NAMALWA (cell line): ENCODE measurements around the gene C19orf67.

Experiments used
- DNase-seq: peaks from one replicate; pipeline ENCODE4 v3.0.0-alpha.2; 2015; ENCODE audit warnings: low spot score

The C19orf67 gene

GRCh38 chr19:14081797-14082674 lies 3.5 kb downstream of the C19orf67 start:
- no peak for DNase-seq

- peak; percentile 100 for DNase-seq
Observed at GRCh38 chr19:14080887-14081796, 4.4 kb downstream of the C19orf67 start.

GRCh38 chr19:14078411-14078810 lies 7.2 kb downstream of the C19orf67 start:
- no peak for DNase-seq

GRCh38 chr19:14073925-14074838 lies 11.4 kb downstream of the C19orf67 start:
- DNase-seq, result no peak

- peak; percentile 76 for DNase-seq
Observed at GRCh38 chr19:14073261-14073924, 12.2 kb downstream of the C19orf67 start.

GRCh38 chr19:14072535-14073260 lies 12.9 kb downstream of the C19orf67 start, which contains the start of gene MISP3:
TSS of gene MISP3 (plus strand) at chr19:14072786. CDS start at chr19:14073310, 524 bp downstream.
- peak; percentile 55 for DNase-seq

GRCh38 chr19:14070268-14071050 lies 15.1 kb downstream of the C19orf67 start:
- DNase-seq, result no peak

- no peak for DNase-seq
Observed at GRCh38 chr19:14066134-14066533, 19.4 kb downstream of the C19orf67 start.

GRCh38 chr19:14063105-14063504 lies 22.5 kb downstream of the C19orf67 start:
- no peak for DNase-seq

GRCh38 chr19:14062558-14062855 lies 23.1 kb downstream of the C19orf67 start:
- no peak for DNase-seq

GRCh38 chr19:14061751-14062557 lies 23.6 kb downstream of the C19orf67 start, which contains the start of gene PALM3:
TSS of gene PALM3 (minus strand) at chr19:14062076. CDS start at chr19:14061980, 96 bp downstream.
- DNase-seq, result no peak

- no peak for DNase-seq
Observed at GRCh38 chr19:14061081-14061749, 24.4 kb downstream of the C19orf67 start.

- DNase-seq, result no peak
Observed at GRCh38 chr19:14059652-14060155, 25.9 kb downstream of the C19orf67 start.

GRCh38 chr19:14059093-14059480 lies 26.5 kb downstream of the C19orf67 start:
- no peak for DNase-seq

GRCh38 chr19:14058182-14059092 lies 27.1 kb downstream of the C19orf67 start:
- no peak for DNase-seq

- no peak for DNase-seq
Observed at GRCh38 chr19:14056741-14057356, 28.7 kb downstream of the C19orf67 start.
